ENCODE data around the gene AHR. TPM values are rescaled to one million over a fixed set of nuclear protein-coding genes. Genes with fewer than 3 reads are reported as not detected.

Gene AHR
- total RNA-seq, 2 experiments from 2014 or later = 36.7 to 42.3 TPM

GRCh38 chr7:17364671-17365070, 66.2 kb downstream of the AHR start:
- ChIA-PET CTCF (no interaction called here), POLR2A (no interaction called here)

GRCh38 chr7:17365775-17366174, 67.3 kb downstream of the AHR start:
- peaks cover 3% of the 10 kb centered on the region for H3K4me1 Mint-ChIP-seq
- DNase-seq (no peak), ATAC-seq (no peak)
- H3K36me3 Mint-ChIP-seq (ENCODE audit: low read depth) = peaks cover 3% of the 10 kb centered on the region
- H3K27ac Mint-ChIP-seq = no peak overlapping the region
- POLR2A ChIA-PET = no interaction called here
- H3K4me3 Mint-ChIP-seq = no peak overlapping the region
- intact Hi-C loops (cut with DNase I, micrococcal nuclease) = no loop called here
- H3K27me3 Mint-ChIP-seq = no peaks in the 10 kb centered on the region
- H3K9me3 Mint-ChIP-seq (ENCODE audit: low read depth) = peaks cover 4% of the 10 kb centered on the region
- CTCF ChIA-PET = no interaction called here

More at GRCh38 chr7:17364671-17365070, 66.2 kb downstream of the AHR start:
- intact Hi-C loops (cut with DNase I, micrococcal nuclease) = no loop called here
- DNase-seq (no peak), ATAC-seq (no peak)
- Mint-ChIP-seq H3K27ac (no peak overlapping the region), H3K27me3 (no peaks in the 10 kb centered on the region), H3K4me3 (no peak overlapping the region), H3K9me3 (ENCODE audit: low read depth) (peaks cover 4% of the 10 kb centered on the region), H3K36me3 (ENCODE audit: low read depth) (peaks cover 3% of the 10 kb centered on the region), H3K4me1 (peaks cover 3% of the 10 kb centered on the region)

- ChIA-PET POLR2A (no interaction called here), CTCF (interaction anchor here (1.2 kb wide), 1 partner anchor 359 kb away, joined by 3 read pairs; no protein-coding TSS in a partner anchor)
- DNase-seq = no peak
- no peak overlapping the region for H3K27ac Mint-ChIP-seq
- intact Hi-C loops (cut with DNase I, micrococcal nuclease) = no loop called here
- no peaks in the 10 kb centered on the region for H3K9me3 Mint-ChIP-seq (ENCODE audit: low read depth)
- no peak for ATAC-seq
- no peak overlapping the region for H3K4me3 Mint-ChIP-seq
- peaks cover 3% of the 10 kb centered on the region for H3K4me1 Mint-ChIP-seq
- no peaks in the 10 kb centered on the region for H3K36me3 Mint-ChIP-seq (ENCODE audit: low read depth)
- no peaks in the 10 kb centered on the region for H3K27me3 Mint-ChIP-seq
Observed at GRCh38 chr7:17367502-17367901, 69.0 kb downstream of the AHR start.

GRCh38 chr7:17368856-17369524, 70.5 kb downstream of the AHR start:
- H3K27ac Mint-ChIP-seq = no peak overlapping the region
- CTCF ChIA-PET = no interaction called here
- no peaks in the 10 kb centered on the region for H3K9me3 Mint-ChIP-seq (ENCODE audit: low read depth)
- H3K4me3 Mint-ChIP-seq = no peak overlapping the region
- DNase-seq = no peak
- no peaks in the 10 kb centered on the region for H3K27me3 Mint-ChIP-seq
- intact Hi-C loops (cut with DNase I, micrococcal nuclease) = no loop called here
- H3K4me1 Mint-ChIP-seq = peaks cover 3% of the 10 kb centered on the region
- H3K36me3 Mint-ChIP-seq (ENCODE audit: low read depth) = no peaks in the 10 kb centered on the region
- POLR2A ChIA-PET = no interaction called here
- no peak for ATAC-seq

- peaks cover 3% of the 10 kb centered on the region for H3K4me1 Mint-ChIP-seq
- no peaks in the 10 kb centered on the region for H3K36me3 Mint-ChIP-seq (ENCODE audit: low read depth)
- H3K4me3 Mint-ChIP-seq = no peak overlapping the region
- ATAC-seq (no peak), DNase-seq (no peak)
- ChIA-PET POLR2A (no interaction called here), CTCF (no interaction called here)
- H3K27ac Mint-ChIP-seq = no peak overlapping the region
- H3K27me3 Mint-ChIP-seq = no peaks in the 10 kb centered on the region
- no peaks in the 10 kb centered on the region for H3K9me3 Mint-ChIP-seq (ENCODE audit: low read depth)
- intact Hi-C loops (cut with DNase I, micrococcal nuclease) = no loop called here
Observed at GRCh38 chr7:17369691-17370426, 71.4 kb downstream of the AHR start.

- no peak for DNase-seq
- ChIA-PET CTCF (no interaction called here), POLR2A (no interaction called here)
- no peak for ATAC-seq
- intact Hi-C loops (cut with DNase I, micrococcal nuclease) = no loop called here
- Mint-ChIP-seq H3K4me3 (no peak overlapping the region), H3K27me3 (no peaks in the 10 kb centered on the region), H3K36me3 (ENCODE audit: low read depth) (no peaks in the 10 kb centered on the region), H3K9me3 (ENCODE audit: low read depth) (no peaks in the 10 kb centered on the region), H3K4me1 (no peaks in the 10 kb centered on the region), H3K27ac (no peak overlapping the region)
Observed at GRCh38 chr7:17370901-17371585, 72.6 kb downstream of the AHR start.

- intact Hi-C loops (cut with DNase I, micrococcal nuclease) = no loop called here
Observed at GRCh38 chr7:17371671-17372524, 73.4 kb downstream of the AHR start.

GRCh38 chr7:17374157-17374556, 75.7 kb downstream of the AHR start:
- DNase-seq = no peak
- intact Hi-C loops (cut with DNase I, micrococcal nuclease) = no loop called here
- CTCF ChIA-PET = interaction anchor here (0.8 to 1.2 kb wide), 3 partner anchors 60 to 391 kb away, joined by 3 to 5 read pairs (median 3); no protein-coding TSS in a partner anchor

More at GRCh38 chr7:17371671-17372524, 73.4 kb downstream of the AHR start:
- Mint-ChIP-seq H3K36me3 (ENCODE audit: low read depth) (no peaks in the 10 kb centered on the region), H3K9me3 (ENCODE audit: low read depth) (no peaks in the 10 kb centered on the region), H3K27me3 (no peaks in the 10 kb centered on the region), H3K27ac (no peak overlapping the region), H3K4me3 (no peak overlapping the region), H3K4me1 (no peaks in the 10 kb centered on the region)
- no peak for DNase-seq
- ChIA-PET POLR2A (no interaction called here), CTCF (no interaction called here)
- peak; percentile 57 for ATAC-seq

GRCh38 chr7:17374654-17375053, 76.2 kb downstream of the AHR start:
- Mint-ChIP-seq H3K36me3 (ENCODE audit: low read depth) (no peaks in the 10 kb centered on the region), H3K27me3 (peaks cover 2% of the 10 kb centered on the region), H3K9me3 (ENCODE audit: low read depth) (no peaks in the 10 kb centered on the region), H3K4me3 (no peak overlapping the region), H3K4me1 (no peaks in the 10 kb centered on the region), H3K27ac (no peak overlapping the region)
- ChIA-PET CTCF (interaction anchor here (0.8 to 1.2 kb wide), 3 partner anchors 60 to 392 kb away, joined by 3 to 5 read pairs (median 3); no protein-coding TSS in a partner anchor), POLR2A (no interaction called here)
- intact Hi-C loops (cut with DNase I, micrococcal nuclease) = no loop called here
- no peak for DNase-seq
- ATAC-seq = no peak

More at GRCh38 chr7:17374157-17374556, 75.7 kb downstream of the AHR start:
- Mint-ChIP-seq H3K27me3 (peaks cover under 1% of the 10 kb centered on the region), H3K27ac (no peak overlapping the region), H3K9me3 (ENCODE audit: low read depth) (no peaks in the 10 kb centered on the region), H3K4me3 (no peak overlapping the region), H3K36me3 (ENCODE audit: low read depth) (no peaks in the 10 kb centered on the region), H3K4me1 (no peaks in the 10 kb centered on the region)
- POLR2A ChIA-PET = no interaction called here
- no peak for ATAC-seq

- Mint-ChIP-seq H3K4me1 (no peaks in the 10 kb centered on the region), H3K4me3 (no peak overlapping the region), H3K9me3 (ENCODE audit: low read depth) (no peaks in the 10 kb centered on the region), H3K27ac (no peak overlapping the region), H3K27me3 (peaks cover 2% of the 10 kb centered on the region), H3K36me3 (ENCODE audit: low read depth) (no peaks in the 10 kb centered on the region)
- CTCF ChIA-PET = interaction anchor here (0.7 kb wide), 1 partner anchor 1068 kb away, joined by 3 read pairs; no protein-coding TSS in a partner anchor
- POLR2A ChIA-PET = no interaction called here
- DNase-seq = no peak
- no peak for ATAC-seq
- intact Hi-C loops (cut with DNase I, micrococcal nuclease) = no loop called here
Observed at GRCh38 chr7:17376595-17376994, 78.1 kb downstream of the AHR start.

Data from activated CD4-positive, alpha-beta T cell treated with anti-CD3 and anti-CD28 coated beads for 36 hours (primary cell).